Breast epithelium (tissue), 4 donors: ENCODE results near the gene METTL5. TPM values are rescaled to one million over a fixed set of nuclear protein-coding genes. Genes with fewer than 3 reads are reported as not detected.
"Not testable (repeated sequence)": the region's sequence is repeated elsewhere in the genome, so short reads cannot be mapped to it uniquely, and the experiment has no call there.

Experiments used
- DNase-seq, 2 donors: peaks; one replicate each; pipeline ENCODE4 v3.0.0-alpha.2; 2019; ENCODE audit warnings: low spot score in 2 of 2
- H3K27ac ChIP-seq, 2 donors: fragments of 200-600 bp; sonication (generic) in 1 of 2; one replicate each; pipeline ENCODE4 v1.5.1; 2016 to 2019; ENCODE audit warnings: mild to moderate bottlenecking in 1 of 2
- H3K27me3 ChIP-seq, 2 donors: fragments of 200-600 bp; sonication (generic) in 1 of 2; one replicate each; pipeline versions ENCODE4 v1.5.1 to v1.6.0; 2017 to 2019; ENCODE audit warnings: control low read depth in 1 of 2, mild to moderate bottlenecking in 1 of 2
- H3K36me3 ChIP-seq: fragments of 200-600 bp; one replicate; pipeline ENCODE4 v1.5.1; 2019
- H3K4me1 ChIP-seq, 2 donors: fragments of 200-600 bp; sonication (generic); one replicate each; pipeline ENCODE4 v1.5.1; 2016 to 2019; ENCODE audit warnings: control low read depth in 1 of 2
- H3K4me3 ChIP-seq, 3 donors: fragments of 200-600 bp; sonication (generic); 1 replicate in 2 of 3; 2 replicates in 1 of 3; pipeline ENCODE4 v1.5.1; 2016 to 2019; ENCODE audit warnings: mild to moderate bottlenecking in 3 of 3, moderate library complexity in 2 of 3
- H3K9me3 ChIP-seq, 2 donors: fragments of 200-600 bp; sonication (generic) in 1 of 2; one replicate each; pipeline ENCODE4 v1.5.1; 2016 to 2019; ENCODE audit warnings: control low read depth in 1 of 2
- POLR2A ChIP-seq: fragments of 450-650 bp; IDR thresholded peaks from one replicate; pipeline ENCODE4 v1.6.1; 2016; ENCODE audit warnings: antibody characterized with exemption, mild to moderate bottlenecking, moderate library complexity
- POLR2AphosphoS5 ChIP-seq, 3 donors: sonication (generic); formaldehyde crosslinking; IDR thresholded peaks; one replicate each; pipeline ENCODE4 v1.6.1; 2017; ENCODE audit warnings: antibody characterized with exemption in 3 of 3
- intact Hi-C: fragments of 100-400 bp; cut with DNase I; formaldehyde crosslinking; loops from one replicate; pipeline ENCODE4 v1.15.1; 2023; ENCODE audit warnings: low total_unique reads
- total RNA-seq, 3 donors: library from RNA; depleted of rRNA; stranded (reverse); fragments of >200 nt; gene quantifications; one replicate each; pipeline ENCODE4 v1.1.0, GENCODE V29; 2016
- TF ChIP-seq, protein P1 (sequence below), 3 donors: fragments of 450-650 bp; IDR thresholded peaks; one replicate each; pipeline ENCODE4 v1.5.1; 2016 to 2017; ENCODE audit warnings: antibody characterized with exemption in 3 of 3, mild to moderate bottlenecking in 3 of 3, moderate library complexity in 3 of 3

Gene METTL5
- total RNA-seq, 3 donors from 2014 or later, result 43.6 to 75.2 (median 52.7) TPM

DNA sequence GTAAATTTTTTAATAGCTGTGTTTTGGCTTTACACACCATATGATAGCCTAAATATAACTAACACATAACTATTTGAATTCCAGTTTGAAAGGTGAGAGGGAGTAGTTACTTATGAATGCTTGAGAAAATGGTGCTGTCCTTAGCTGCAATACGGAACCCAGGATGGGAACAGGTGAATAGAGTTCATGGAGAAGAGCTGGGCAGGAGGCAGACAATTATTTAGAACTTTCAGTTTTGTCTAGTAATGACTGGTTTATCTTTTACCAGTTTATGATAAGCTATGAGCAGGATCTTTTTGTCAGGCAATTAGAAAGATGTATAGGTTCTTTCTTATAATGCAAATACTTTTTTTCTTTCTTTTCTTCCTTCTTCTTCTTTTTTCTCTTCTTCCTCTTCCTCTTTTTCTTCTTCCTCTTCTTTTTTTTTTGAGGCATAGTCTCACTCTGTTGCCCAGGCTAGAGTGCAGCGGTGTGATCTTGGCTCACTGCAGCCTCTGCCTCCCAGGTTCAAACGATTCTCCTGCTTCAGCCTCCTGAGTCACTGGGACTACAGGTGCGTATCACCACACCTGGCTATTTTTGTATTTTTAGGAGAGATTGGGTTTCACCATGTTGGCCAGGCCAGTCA is 28.4 kb upstream of the METTL5 start:
- Histone ChIP-seq H3K27me3 (no peaks in the 10 kb centered on the region), H3K4me3 (no peak overlapping the region), H3K4me1 (no peaks in the 10 kb centered on the region), H3K9me3 (peaks cover 0 to 5% of the 10 kb centered on the region in 2 donors), H3K36me3 (no peaks in the 10 kb centered on the region), H3K27ac (no peak overlapping the region)
- DNase-seq, result no peak
- intact Hi-C loops, result no loop called here
- TF ChIP-seq POLR2A (no peak), POLR2AphosphoS5 (IDR thresholded peaks at IDR 0.05) (no peak)
- TF ChIP-seq, protein P1, sequence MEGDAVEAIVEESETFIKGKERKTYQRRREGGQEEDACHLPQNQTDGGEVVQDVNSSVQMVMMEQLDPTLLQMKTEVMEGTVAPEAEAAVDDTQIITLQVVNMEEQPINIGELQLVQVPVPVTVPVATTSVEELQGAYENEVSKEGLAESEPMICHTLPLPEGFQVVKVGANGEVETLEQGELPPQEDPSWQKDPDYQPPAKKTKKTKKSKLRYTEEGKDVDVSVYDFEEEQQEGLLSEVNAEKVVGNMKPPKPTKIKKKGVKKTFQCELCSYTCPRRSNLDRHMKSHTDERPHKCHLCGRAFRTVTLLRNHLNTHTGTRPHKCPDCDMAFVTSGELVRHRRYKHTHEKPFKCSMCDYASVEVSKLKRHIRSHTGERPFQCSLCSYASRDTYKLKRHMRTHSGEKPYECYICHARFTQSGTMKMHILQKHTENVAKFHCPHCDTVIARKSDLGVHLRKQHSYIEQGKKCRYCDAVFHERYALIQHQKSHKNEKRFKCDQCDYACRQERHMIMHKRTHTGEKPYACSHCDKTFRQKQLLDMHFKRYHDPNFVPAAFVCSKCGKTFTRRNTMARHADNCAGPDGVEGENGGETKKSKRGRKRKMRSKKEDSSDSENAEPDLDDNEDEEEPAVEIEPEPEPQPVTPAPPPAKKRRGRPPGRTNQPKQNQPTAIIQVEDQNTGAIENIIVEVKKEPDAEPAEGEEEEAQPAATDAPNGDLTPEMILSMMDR (IDR thresholded peaks at IDR 0.05), result no peak

DNA sequence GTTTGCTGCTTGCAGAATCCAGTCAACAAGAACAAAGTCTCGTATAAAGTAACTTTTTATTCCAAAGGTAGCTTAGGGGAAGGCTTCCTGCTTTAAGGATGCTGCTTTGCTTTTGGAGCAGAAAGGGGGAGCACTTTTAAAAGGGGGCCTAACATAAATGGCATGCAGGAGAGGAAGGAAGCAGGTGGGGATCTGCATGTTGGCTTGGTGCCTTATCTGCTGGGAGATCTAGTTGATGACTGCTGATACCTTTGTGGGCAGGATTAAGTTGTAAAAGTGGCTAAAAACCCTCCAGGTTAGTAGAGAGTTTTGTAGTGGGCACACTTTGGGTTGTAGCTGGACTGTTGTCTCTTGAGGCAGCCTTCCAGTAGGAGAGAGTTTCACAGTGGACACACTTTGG is 25.0 kb upstream of the METTL5 start:
- H3K27me3 ChIP-seq, result no peaks in the 10 kb centered on the region
- no peak for DNase-seq
- intact Hi-C loops, result no loop called here
- TF ChIP-seq POLR2AphosphoS5 (IDR thresholded peaks at IDR 0.05) (no peak), POLR2A (no peak)
- TF ChIP-seq, protein P1 (IDR thresholded peaks at IDR 0.05), result no peak
- no peak overlapping the region for H3K27ac ChIP-seq
- no peaks in the 10 kb centered on the region for H3K36me3 ChIP-seq
- H3K4me1 ChIP-seq, result no peaks in the 10 kb centered on the region
- H3K4me3 ChIP-seq, result no peak overlapping the region
- no peaks in the 10 kb centered on the region for H3K9me3 ChIP-seq

DNA sequence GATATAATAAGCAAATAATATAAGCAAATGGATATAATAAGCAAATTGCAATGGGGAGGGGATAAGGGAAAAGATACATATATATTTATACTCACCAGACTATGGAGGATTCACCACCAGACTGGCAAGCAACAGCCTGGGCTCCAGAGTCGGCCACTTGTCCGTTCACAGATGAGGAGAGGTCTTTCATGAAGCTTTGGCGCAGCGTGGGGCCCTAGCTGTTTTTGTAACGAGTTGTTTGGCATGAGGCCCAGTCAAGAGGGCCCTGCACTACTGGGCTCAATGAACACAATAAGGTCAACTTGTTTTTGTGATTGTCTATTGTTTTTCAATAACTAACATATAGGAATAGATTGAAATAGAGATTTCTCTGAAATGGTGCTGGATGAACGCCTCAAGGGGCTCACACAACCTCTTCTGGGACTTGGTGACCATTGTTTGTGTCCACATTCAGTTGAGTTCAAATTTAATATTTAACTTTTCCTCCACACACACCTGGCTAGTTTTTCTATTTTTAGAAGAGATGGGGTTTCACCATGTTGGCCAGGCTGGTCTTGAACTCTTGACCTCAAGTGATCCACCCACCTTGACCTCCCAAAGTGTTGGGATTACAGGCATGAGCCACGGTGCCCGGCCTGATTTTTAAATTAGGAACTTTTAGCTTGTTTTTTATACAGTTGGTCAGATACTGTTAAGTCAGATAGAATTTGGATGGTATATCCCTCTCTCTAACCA is 24.4 kb upstream of the METTL5 start:
- H3K36me3 ChIP-seq, H3K9me3 ChIP-seq, DNase-seq, intact Hi-C loops, H3K4me3 ChIP-seq, H3K4me1 ChIP-seq, H3K27me3 ChIP-seq, H3K27ac ChIP-seq: not testable (repeated sequence)

DNA sequence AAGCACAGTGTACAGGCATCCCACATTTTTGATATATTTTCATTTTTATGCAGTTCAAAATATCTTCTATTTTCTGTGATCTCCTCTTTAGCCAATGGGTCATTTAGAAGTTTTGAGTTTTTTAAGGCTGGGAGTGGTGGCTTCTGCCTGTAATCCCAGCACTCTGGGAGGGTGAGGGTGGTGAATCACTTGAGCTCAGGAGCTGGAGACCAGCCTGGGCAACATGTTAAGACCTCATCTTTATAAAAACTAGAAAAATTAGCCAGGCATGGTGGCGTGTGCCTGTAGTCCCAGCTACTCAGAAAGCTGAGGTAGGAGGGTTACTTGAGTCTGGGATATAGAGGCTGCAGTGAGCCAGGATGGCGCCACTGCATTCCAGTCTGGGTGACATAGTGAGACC is 20.3 kb upstream of the METTL5 start:
- Histone ChIP-seq H3K9me3 (no peaks in the 10 kb centered on the region), H3K4me1 (no peaks in the 10 kb centered on the region), H3K4me3 (no peak overlapping the region), H3K36me3 (no peaks in the 10 kb centered on the region), H3K27me3 (no peaks in the 10 kb centered on the region), H3K27ac (no peak overlapping the region)
- TF ChIP-seq POLR2A, result no peak
- TF ChIP-seq, protein P1 (IDR thresholded peaks at IDR 0.05), result no peak
- TF ChIP-seq POLR2AphosphoS5 (IDR thresholded peaks at IDR 0.05), result no peak
- DNase-seq, result no peak
- intact Hi-C loops, result no loop called here

DNA sequence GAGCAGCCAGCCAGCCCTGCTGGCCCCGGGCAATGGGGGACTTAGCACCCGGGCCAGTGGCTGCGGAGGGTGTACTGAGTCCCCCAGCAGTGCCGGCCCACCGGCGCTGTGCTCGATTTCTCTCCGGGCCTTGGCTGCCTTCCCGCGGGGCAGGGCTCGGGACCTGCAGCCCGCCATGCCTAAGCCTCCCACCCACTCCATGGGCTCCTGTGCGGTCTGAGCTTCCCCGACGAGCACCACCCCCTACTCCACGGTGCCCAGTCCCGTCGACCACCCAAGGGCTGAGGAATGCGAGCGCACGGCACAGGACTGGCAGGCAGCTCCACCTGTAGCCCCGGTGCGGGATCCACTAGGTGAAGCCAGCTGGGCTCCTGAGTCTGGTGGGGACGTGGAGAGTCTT is 16.9 kb upstream of the METTL5 start:
- H3K27me3 ChIP-seq, H3K4me1 ChIP-seq, DNase-seq, intact Hi-C loops, H3K27ac ChIP-seq, H3K4me3 ChIP-seq, H3K9me3 ChIP-seq, H3K36me3 ChIP-seq: not testable (repeated sequence)

DNA sequence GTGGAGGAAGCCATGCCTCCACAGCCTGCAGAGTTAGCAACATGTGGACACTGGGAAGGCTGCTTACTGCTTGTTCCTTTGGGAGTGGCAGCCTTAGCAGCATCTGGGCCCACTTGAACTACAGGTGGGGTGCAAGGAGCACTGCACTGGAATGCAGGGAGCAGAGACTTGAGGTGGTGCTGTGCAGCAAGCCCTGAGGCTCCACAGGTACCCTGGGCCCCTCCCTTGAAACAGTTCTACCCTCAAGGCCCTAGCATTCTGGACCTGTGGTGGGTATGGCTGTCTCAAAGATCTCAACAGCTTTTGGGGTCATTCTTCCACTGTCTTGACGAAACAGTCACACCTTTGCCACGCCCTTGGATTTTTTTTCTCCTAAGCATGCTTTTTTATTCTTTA is 16.0 kb upstream of the METTL5 start:
- intact Hi-C loops, result no loop called here
- TF ChIP-seq POLR2AphosphoS5 (IDR thresholded peaks at IDR 0.05) (no peak), POLR2A (no peak)
- TF ChIP-seq, protein P1 (IDR thresholded peaks at IDR 0.05), result no peak
- DNase-seq, result no peak
- H3K4me1 ChIP-seq, result no peaks in the 10 kb centered on the region
- H3K4me3 ChIP-seq, result no peak overlapping the region
- no peaks in the 10 kb centered on the region for H3K27me3 ChIP-seq
- H3K27ac ChIP-seq, result no peak overlapping the region
- no peaks in the 10 kb centered on the region for H3K36me3 ChIP-seq
- no peaks in the 10 kb centered on the region for H3K9me3 ChIP-seq
